Breast epithelium (tissue), 3 donors: ENCODE results near the gene IST1.

Experiments used
- POLR2A ChIP-seq: fragments of 450-650 bp; IDR thresholded peaks from one replicate; pipeline ENCODE4 v1.6.1; 2016; ENCODE audit warnings: antibody characterized with exemption, mild to moderate bottlenecking, moderate library complexity
- POLR2AphosphoS5 ChIP-seq, 3 donors: sonication (generic); formaldehyde crosslinking; IDR thresholded peaks; one replicate each; pipeline ENCODE4 v1.6.1; 2017; ENCODE audit warnings: antibody characterized with exemption in 3 of 3
- TF ChIP-seq, protein P1 (sequence below), 3 donors: fragments of 450-650 bp; IDR thresholded peaks; one replicate each; pipeline ENCODE4 v1.5.1; 2016 to 2017; ENCODE audit warnings: antibody characterized with exemption in 3 of 3, mild to moderate bottlenecking in 3 of 3, moderate library complexity in 3 of 3

DNA sequence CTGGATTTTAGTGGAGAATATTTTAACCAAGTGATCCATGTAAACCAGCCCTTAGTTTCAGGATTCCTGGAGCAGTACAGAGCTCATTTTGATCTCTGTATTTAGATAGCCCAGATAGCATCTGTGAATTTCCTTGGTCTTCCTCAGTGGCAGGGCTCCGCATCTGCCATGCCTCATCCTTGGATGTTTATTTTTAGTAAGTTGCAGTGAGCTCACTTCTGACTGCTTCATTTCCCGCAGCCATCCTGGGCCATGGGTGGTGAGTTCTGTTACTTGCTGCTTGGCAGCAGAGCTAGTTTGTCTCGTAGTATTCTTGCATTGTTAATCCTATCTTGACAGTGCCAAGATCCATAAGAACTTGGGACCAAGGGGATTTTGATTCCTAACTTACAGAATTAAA, 33.7 kb downstream of the IST1 start:
- TF ChIP-seq, protein P1, sequence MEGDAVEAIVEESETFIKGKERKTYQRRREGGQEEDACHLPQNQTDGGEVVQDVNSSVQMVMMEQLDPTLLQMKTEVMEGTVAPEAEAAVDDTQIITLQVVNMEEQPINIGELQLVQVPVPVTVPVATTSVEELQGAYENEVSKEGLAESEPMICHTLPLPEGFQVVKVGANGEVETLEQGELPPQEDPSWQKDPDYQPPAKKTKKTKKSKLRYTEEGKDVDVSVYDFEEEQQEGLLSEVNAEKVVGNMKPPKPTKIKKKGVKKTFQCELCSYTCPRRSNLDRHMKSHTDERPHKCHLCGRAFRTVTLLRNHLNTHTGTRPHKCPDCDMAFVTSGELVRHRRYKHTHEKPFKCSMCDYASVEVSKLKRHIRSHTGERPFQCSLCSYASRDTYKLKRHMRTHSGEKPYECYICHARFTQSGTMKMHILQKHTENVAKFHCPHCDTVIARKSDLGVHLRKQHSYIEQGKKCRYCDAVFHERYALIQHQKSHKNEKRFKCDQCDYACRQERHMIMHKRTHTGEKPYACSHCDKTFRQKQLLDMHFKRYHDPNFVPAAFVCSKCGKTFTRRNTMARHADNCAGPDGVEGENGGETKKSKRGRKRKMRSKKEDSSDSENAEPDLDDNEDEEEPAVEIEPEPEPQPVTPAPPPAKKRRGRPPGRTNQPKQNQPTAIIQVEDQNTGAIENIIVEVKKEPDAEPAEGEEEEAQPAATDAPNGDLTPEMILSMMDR (IDR thresholded peaks at IDR 0.05): no peak
- TF ChIP-seq POLR2A (no peak), POLR2AphosphoS5 (IDR thresholded peaks at IDR 0.05) (no peak)
